Measurements from ENCODE around the gene CEBPG. TPM values are rescaled to one million over a fixed set of nuclear protein-coding genes. Genes with fewer than 3 reads are reported as not detected.

CEBPG gene
- total and polyA plus RNA-seq, 2 donors (not counting 1 experiment from before 2014, with no cell fraction given), result 12.5 to 24.2 TPM

DNA sequence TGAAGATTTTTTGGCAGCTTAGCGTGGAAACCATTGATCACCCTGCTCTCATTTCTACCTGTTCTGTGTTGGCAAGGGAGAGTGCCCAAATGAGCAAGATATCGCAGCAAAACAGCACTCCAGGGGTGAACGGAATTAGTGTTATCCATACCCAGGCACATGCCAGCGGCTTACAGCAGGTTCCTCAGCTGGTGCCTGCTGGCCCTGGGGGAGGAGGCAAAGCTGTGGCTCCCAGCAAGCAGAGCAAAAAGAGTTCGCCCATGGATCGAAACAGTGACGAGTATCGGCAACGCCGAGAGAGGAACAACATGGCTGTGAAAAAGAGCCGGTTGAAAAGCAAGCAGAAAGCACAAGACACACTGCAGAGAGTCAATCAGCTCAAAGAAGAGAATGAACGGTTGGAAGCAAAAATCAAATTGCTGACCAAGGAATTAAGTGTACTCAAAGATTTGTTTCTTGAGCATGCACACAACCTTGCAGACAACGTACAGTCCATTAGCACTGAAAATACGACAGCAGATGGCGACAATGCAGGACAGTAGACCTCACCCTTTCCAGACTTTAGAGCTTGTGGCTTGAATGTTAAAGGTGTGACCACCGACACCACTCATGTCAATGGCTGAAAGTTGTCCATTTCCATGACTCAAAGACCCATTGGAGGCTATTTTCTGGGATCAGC, 5.8 kb downstream of the CEBPG start:
- Histone ChIP-seq H3K4me2 (replicated peaks; ENCODE audit: low read depth, low read length, poor library complexity, severe bottlenecking) (no peak overlapping the region), H3K9ac (ENCODE audit: low read length) (no peak overlapping the region), H3K4me3 (ENCODE audit: control extremely low read depth in 1 of 5, extremely low read depth in 1 of 5, insufficient read depth in 1 of 5, low read depth in 2 of 5, low read length in 4 of 5) (no peak overlapping the region), H3K4me1 (ENCODE audit: control insufficient read depth in 2 of 2, insufficient read depth in 2 of 2, low read length in 2 of 2) (peaks cover 10 to 14% of the 10 kb centered on the region in 2 donors), H3K36me3 (replicated peaks in 1 of 2; ENCODE audit: control extremely low read depth in 1 of 2, control insufficient read depth in 1 of 2, extremely low read depth in 1 of 2, insufficient read depth in 2 of 2, low read length in 1 of 2) (peaks cover 0 to 11% of the 10 kb centered on the region in 2 experiments), H3K27me3 (replicated peaks in 1 of 4; ENCODE audit: control extremely low read depth in 1 of 4, control insufficient read depth in 3 of 4, insufficient read depth in 4 of 4, low read length in 3 of 4) (no peaks in the 10 kb centered on the region), H3K27ac (ENCODE audit: low read length in 2 of 2) (no peak overlapping the region), H4K20me1 (ENCODE audit: control insufficient read depth, insufficient read depth, low read length, poor library complexity, severe bottlenecking) (peaks cover 85% of the 10 kb centered on the region), H2AFZ (ENCODE audit: insufficient read depth, low read depth, low read length, poor library complexity, severe bottlenecking) (no peak overlapping the region), H3K9me3 (ENCODE audit: control extremely low read depth in 1 of 3, control insufficient read depth in 2 of 3, insufficient read depth in 1 of 3, low read length in 2 of 3) (no peaks in the 10 kb centered on the region), H3K79me2 (ENCODE audit: control insufficient read depth, insufficient read depth, low read length) (peaks cover 84% of the 10 kb centered on the region)
- WGBS (ENCODE audit: insufficient coverage), result 100% methylated on average over 15 of the region's 16 CpGs
- H3K27ac Mint-ChIP-seq, result no peak overlapping the region
- H3K27me3 Mint-ChIP-seq, result no peaks in the 10 kb centered on the region
- CTCF ChIA-PET, result interaction anchor here (1.3 kb wide), 1 partner anchor 10 kb away, joined by 3 read pairs; no protein-coding TSS in a partner anchor
- no peaks in the 10 kb centered on the region for H3K9me3 Mint-ChIP-seq (ENCODE audit: insufficient read depth)
- intact Hi-C loops (cut with micrococcal nuclease), result no loop called here
- POLR2A ChIA-PET, result interaction anchor here (0.6 kb wide), 2 partner anchors 776 to 849 kb away, joined by 3 to 4 read pairs; no protein-coding TSS in a partner anchor
- ATAC-seq (ENCODE audit: low read depth) (no peak), DNase-seq (no peak)
- peaks cover 56% of the 10 kb centered on the region for H3K4me1 Mint-ChIP-seq
- no peak overlapping the region for H3K4me3 Mint-ChIP-seq
- no peak for TF ChIP-seq EZH2 (IDR thresholded peaks at IDR 0.05; ENCODE audit: borderline replicate concordance, insufficient read depth, low read depth, low read length, poor library complexity, severe bottlenecking)
- TF ChIP-seq, protein P1, sequence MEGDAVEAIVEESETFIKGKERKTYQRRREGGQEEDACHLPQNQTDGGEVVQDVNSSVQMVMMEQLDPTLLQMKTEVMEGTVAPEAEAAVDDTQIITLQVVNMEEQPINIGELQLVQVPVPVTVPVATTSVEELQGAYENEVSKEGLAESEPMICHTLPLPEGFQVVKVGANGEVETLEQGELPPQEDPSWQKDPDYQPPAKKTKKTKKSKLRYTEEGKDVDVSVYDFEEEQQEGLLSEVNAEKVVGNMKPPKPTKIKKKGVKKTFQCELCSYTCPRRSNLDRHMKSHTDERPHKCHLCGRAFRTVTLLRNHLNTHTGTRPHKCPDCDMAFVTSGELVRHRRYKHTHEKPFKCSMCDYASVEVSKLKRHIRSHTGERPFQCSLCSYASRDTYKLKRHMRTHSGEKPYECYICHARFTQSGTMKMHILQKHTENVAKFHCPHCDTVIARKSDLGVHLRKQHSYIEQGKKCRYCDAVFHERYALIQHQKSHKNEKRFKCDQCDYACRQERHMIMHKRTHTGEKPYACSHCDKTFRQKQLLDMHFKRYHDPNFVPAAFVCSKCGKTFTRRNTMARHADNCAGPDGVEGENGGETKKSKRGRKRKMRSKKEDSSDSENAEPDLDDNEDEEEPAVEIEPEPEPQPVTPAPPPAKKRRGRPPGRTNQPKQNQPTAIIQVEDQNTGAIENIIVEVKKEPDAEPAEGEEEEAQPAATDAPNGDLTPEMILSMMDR (IDR thresholded peaks at IDR 0.05), result no peak

DNA sequence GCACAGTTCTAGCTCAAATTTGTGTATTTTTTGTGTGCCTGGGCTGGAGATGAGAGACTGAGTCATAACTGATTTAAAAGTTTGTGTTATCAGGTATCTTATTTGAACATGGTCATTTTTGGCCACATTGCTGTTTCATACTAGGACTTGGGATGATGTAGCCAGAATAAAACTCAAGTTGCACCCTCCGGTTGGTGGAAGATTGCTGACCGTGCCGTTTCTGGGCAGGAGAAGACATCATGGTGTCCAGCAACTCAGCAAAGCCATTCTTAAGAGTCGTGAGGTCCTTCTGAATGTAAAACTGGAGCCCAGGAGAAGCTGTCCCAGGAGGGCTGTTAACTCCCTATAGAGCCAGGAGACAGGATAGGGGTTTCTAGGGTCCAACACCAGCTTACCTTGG, 7.6 kb downstream of the CEBPG start:
- TF ChIP-seq, protein P1 (IDR thresholded peaks at IDR 0.05), result no peak
- TF ChIP-seq EZH2 (IDR thresholded peaks at IDR 0.05; ENCODE audit: borderline replicate concordance, insufficient read depth, low read depth, low read length, poor library complexity, severe bottlenecking), result no peak
- Histone ChIP-seq H3K79me2 (ENCODE audit: control insufficient read depth, insufficient read depth, low read length) (peaks cover 69% of the 10 kb centered on the region), H3K9me3 (ENCODE audit: control extremely low read depth in 1 of 3, control insufficient read depth in 2 of 3, insufficient read depth in 1 of 3, low read length in 2 of 3) (no peaks in the 10 kb centered on the region), H3K4me1 (ENCODE audit: control insufficient read depth in 2 of 2, insufficient read depth in 2 of 2, low read length in 2 of 2) (no peaks in the 10 kb centered on the region), H2AFZ (ENCODE audit: insufficient read depth, low read depth, low read length, poor library complexity, severe bottlenecking) (no peak overlapping the region), H3K27me3 (replicated peaks in 1 of 4; ENCODE audit: control extremely low read depth in 1 of 4, control insufficient read depth in 3 of 4, insufficient read depth in 4 of 4, low read length in 3 of 4) (no peaks in the 10 kb centered on the region), H3K9ac (ENCODE audit: low read length) (no peak overlapping the region), H3K4me2 (replicated peaks; ENCODE audit: low read depth, low read length, poor library complexity, severe bottlenecking) (no peak overlapping the region), H3K4me3 (ENCODE audit: control extremely low read depth in 1 of 5, extremely low read depth in 1 of 5, insufficient read depth in 1 of 5, low read depth in 2 of 5, low read length in 4 of 5) (no peak overlapping the region), H3K27ac (ENCODE audit: low read length in 2 of 2) (no peak overlapping the region), H4K20me1 (ENCODE audit: control insufficient read depth, insufficient read depth, low read length, poor library complexity, severe bottlenecking) (peaks cover 72% of the 10 kb centered on the region), H3K36me3 (replicated peaks in 1 of 2; ENCODE audit: control extremely low read depth in 1 of 2, control insufficient read depth in 1 of 2, extremely low read depth in 1 of 2, insufficient read depth in 2 of 2, low read length in 1 of 2) (peaks cover 0 to 11% of the 10 kb centered on the region in 2 experiments)
- ChIA-PET CTCF (interaction anchor here (1.0 to 1.6 kb wide), 2 partner anchors 143 to 145 kb away, joined by 3 to 6 read pairs; no protein-coding TSS in a partner anchor), POLR2A (no interaction called here)
- 100% methylated on average over 4 of the region's 4 CpGs for WGBS (ENCODE audit: insufficient coverage)
- DNase-seq, result no peak
- Mint-ChIP-seq H3K4me1 (peaks cover 38% of the 10 kb centered on the region), H3K9me3 (ENCODE audit: insufficient read depth) (no peaks in the 10 kb centered on the region), H3K4me3 (no peak overlapping the region), H3K27me3 (no peaks in the 10 kb centered on the region), H3K27ac (no peak overlapping the region)
- intact Hi-C loops (cut with micrococcal nuclease), result no loop called here
- ATAC-seq (ENCODE audit: low read depth), result no peak

Measured in B cell (primary cell).